Neural crest cell (in vitro differentiated cells): ENCODE data around the gene MTA1. TPM values are rescaled to one million over a fixed set of nuclear protein-coding genes. Genes with fewer than 3 reads are reported as not detected.

Experiments
- DNase-seq: peaks from one replicate; pipeline ENCODE4 v3.0.0; 2021; ENCODE audit warnings: low read depth, mixed read lengths, low spot score
- H3K27ac Mint-ChIP-seq: one replicate; pipeline ENCODE4 v1.8.0; 2021; ENCODE audit warnings: mild to moderate bottlenecking, mixed read lengths; ENCODE audit not compliant: unreplicated experiment
- H3K27me3 Mint-ChIP-seq: 2 replicates; pipeline ENCODE4 v1.8.0; 2021; ENCODE audit warnings: low read depth, mild to moderate bottlenecking, mixed read lengths
- H3K36me3 Mint-ChIP-seq: 2 replicates; pipeline ENCODE4 v1.8.0; 2021; ENCODE audit warnings: low read depth, mild to moderate bottlenecking, mixed read lengths
- H3K4me1 Mint-ChIP-seq: 2 replicates; pipeline ENCODE4 v1.8.0; 2021; ENCODE audit warnings: mixed read lengths
- H3K4me3 Mint-ChIP-seq: one replicate; pipeline ENCODE4 v1.8.0; 2021; ENCODE audit warnings: mild to moderate bottlenecking, mixed read lengths
- H3K9me3 Mint-ChIP-seq: 2 replicates; pipeline ENCODE4 v1.8.0; 2021; ENCODE audit warnings: mixed read lengths
- CTCF ChIP-seq: fragments of 200-600 bp; sonication (generic); conservative IDR thresholded peaks from 2 replicates; pipeline ENCODE4 v1.5.0; 2021; ENCODE audit warnings: antibody characterized with exemption, mild to moderate bottlenecking
- long read RNA-seq: library from polyadenylated mRNA; unstranded; transcript quantifications from one replicate; pipeline ENCODE4 v2.0.0, GENCODE V29; 2020
- total RNA-seq: library from RNA; stranded (reverse); gene quantifications from 2 replicates; pipeline ENCODE4 v1.2.1, GENCODE V29; 2021

The MTA1 gene
- total RNA-seq = 246 and 251 TPM in 2 replicates
- long read RNA-seq, partial matches to known transcripts = 0 of 1 reads
- long read RNA-seq, other reads (novel, unspliced or antisense) = 1 of 1 reads

DNA sequence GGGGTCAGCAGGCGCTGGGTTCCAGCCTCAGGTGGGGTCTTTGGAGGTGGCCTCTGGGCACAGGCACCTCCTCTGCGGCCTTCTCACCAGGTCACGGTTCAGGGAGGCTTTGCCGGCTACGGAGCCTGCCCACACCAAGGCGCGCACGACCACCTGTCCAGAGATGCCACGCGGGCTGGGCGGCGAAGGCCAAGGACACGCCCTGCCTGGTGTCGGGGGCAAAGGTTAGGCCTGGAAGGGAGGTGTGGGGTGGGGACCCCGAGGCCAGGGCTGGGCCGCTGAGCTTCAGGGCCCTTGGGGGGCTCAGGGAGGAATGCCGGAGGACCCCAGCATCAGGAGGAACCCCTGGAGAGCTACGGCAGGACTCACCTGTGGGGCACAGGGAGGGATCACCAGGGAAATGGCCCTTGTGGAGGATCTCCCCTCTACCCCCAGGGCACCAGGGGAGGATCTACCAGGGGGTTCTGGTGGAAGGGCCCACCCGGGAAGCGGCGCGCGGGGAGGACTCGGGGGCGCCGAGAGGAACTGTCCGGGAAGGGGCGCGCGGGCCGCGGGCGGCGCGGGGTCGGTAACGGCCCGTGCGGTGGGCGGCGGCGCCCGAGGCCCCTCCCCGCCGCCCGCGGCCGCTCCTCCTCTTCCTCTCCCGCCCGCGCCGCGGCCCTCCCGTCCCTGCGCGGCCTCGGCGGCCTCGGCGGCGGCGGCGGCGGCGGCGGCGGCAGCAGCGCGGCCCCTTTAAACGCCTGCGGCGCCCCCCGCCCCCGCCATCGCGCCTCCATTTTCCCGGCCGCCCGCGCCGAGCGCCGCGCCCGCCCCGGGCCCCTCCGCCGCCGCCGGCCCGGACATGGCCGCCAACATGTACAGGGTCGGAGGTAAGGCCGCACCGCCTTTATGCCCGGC lies at the start of gene MTA1:
Gene MTA1, plus strand, starts transcription at position 633 of the 897 bp plus-strand sequence. Its CDS starts 209 bp downstream, at position 842.
- peak within 1 kb of the TSS; percentile 94 for H3K4me3 Mint-ChIP-seq
- no peaks in the 10 kb centered on the region for H3K36me3 Mint-ChIP-seq
- H3K27ac Mint-ChIP-seq = peak within 1 kb of the TSS; percentile 84
- peaks cover 32% of the 10 kb centered on the region for H3K4me1 Mint-ChIP-seq
- H3K9me3 Mint-ChIP-seq = no peaks in the 10 kb centered on the region
- H3K27me3 Mint-ChIP-seq = no peaks in the 10 kb centered on the region
- no peak for TF ChIP-seq CTCF
- DNase-seq = peak; percentile 24

DNA sequence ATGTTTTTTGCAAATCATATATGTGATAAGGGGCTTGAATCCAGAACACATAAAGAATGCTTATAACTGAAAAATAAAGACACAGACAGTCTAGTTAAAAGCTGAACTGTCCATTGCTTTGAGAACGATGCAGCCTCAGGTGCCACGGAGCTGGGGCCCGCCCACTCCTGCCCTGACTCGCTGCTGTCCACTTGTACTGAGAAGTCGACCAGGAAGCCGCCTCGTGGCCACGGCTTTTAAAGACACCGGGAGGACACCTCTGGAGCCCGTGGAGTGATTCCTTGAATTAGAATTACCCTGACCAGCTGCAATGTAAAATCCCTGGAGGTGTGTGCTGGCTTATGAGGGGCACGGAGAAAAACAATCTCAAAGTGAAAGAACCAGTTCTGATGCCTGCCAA lies 45.2 kb upstream of the MTA1 start:
- no peak for TF ChIP-seq CTCF
- Mint-ChIP-seq H3K27ac (no peak overlapping the region), H3K4me1 (no peaks in the 10 kb centered on the region), H3K4me3 (no peak overlapping the region), H3K9me3 (no peaks in the 10 kb centered on the region), H3K36me3 (peaks cover 4% of the 10 kb centered on the region), H3K27me3 (no peaks in the 10 kb centered on the region)
- no peak for DNase-seq

DNA sequence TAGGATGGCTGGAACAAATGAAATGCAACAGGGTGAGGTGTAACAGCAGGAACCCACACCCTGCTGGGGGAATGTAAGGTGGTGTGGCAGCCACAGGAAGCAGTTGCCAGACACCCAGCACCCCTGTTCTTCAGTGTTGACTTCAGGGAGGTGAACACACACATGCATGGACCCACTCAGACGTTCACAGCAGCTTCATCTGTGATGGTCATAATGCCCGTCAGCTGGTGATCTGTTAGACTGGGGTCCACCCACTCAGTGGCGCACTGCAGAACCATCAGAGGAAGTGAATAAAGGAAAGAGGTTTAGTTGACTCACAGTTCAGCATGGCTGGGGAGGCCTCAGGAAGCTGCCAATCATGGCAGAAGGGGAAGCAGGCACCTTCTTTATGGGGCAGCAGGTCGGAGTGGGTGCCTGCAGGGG lies 44.0 kb upstream of the MTA1 start:
- no peak for TF ChIP-seq CTCF
- no peaks in the 10 kb centered on the region for H3K9me3 Mint-ChIP-seq
- no peak overlapping the region for H3K4me3 Mint-ChIP-seq
- H3K4me1 Mint-ChIP-seq = no peaks in the 10 kb centered on the region
- no peak for DNase-seq
- H3K36me3 Mint-ChIP-seq = peaks cover 4% of the 10 kb centered on the region
- peak overlapping the region; percentile 79 for H3K27ac Mint-ChIP-seq
- H3K27me3 Mint-ChIP-seq = no peaks in the 10 kb centered on the region

DNA sequence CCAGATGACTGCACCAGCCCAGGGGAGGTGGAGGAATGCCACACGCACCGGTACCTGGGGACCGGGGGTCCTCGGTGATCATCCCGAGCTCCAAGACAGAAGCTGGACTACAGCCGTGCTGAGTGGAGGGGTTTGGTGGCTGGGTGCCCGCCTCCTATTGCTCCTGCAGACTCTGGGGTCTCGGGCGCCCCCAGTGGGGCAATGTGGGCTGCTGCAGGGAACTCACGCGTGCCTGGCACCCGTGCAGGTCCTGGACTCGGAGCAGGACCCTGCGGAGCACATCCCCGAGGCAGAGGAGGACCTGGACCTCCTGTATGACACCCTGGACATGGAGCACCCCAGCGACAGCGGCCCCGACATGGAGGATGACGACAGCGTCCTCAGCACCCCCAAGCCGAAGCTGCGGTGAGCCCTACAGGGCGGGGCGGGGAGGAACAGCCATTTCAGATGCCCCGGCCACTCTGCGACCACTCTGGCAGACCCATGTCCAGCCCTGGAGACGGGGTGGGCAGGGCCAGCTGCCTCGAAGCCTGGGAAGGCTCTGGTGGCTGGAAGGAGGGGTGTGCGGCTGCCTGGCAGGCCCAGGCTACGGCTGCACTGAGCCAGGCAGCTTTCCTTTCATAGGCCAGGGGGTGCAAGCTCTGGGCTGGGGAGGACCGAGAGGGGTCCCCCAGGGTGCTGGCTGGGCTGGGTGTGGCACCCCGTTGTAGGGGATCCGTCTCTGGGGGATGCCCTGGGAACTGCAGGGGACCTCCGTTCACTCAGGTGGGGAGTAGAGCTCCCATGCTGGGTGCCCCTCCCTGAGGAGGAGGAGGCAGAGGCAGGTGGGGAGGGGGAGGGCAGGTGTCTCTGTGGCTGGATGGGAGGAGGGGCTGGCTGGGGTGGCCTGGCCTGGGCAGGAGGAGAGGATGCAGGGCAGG lies 42.8 kb upstream of the MTA1 start:
- Mint-ChIP-seq H3K4me1 (no peaks in the 10 kb centered on the region), H3K4me3 (no peak overlapping the region), H3K9me3 (no peaks in the 10 kb centered on the region), H3K27ac (no peak overlapping the region), H3K27me3 (no peaks in the 10 kb centered on the region), H3K36me3 (peaks cover 4% of the 10 kb centered on the region)
- no peak for DNase-seq
- no peak for TF ChIP-seq CTCF

GRCh38 chr14:105377555-105378182 lies 42.0 kb upstream of the MTA1 start:
- H3K9me3 Mint-ChIP-seq = no peaks in the 10 kb centered on the region
- H3K27me3 Mint-ChIP-seq = no peaks in the 10 kb centered on the region
- H3K27ac Mint-ChIP-seq = no peak overlapping the region
- H3K36me3 Mint-ChIP-seq = peaks cover 4% of the 10 kb centered on the region
- no peak for TF ChIP-seq CTCF
- no peaks in the 10 kb centered on the region for H3K4me1 Mint-ChIP-seq
- no peak overlapping the region for H3K4me3 Mint-ChIP-seq
- no peak for DNase-seq
